ENCODE results near the gene CREM. TPM values are rescaled to one million over a fixed set of nuclear protein-coding genes. Genes with fewer than 3 reads are reported as not detected.

Gene CREM
- polyA plus RNA-seq, 3 donors = 11.4 to 12.4 (median 12.1) TPM

DNA sequence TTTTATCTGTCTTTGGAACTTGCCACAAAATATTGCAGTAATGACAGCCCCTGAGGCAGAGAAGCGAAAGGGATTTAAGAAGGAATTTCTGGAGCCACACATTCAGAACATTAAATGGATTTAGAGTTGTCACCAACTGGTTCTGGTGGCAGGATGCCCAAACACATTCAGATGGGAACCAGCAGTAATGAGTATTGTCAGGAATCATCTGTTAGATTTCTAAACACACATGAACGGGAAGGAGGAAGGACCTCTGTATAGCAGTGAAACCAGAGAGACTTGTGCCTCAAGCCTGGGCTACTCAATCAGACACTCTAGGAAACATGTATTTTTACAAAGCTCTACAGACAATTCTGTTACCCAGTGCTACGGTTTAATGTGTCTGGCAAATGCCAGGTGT, 105.9 kb downstream of the CREM start:
- Histone ChIP-seq H3K4me3 (replicated peaks in 1 of 3; ENCODE audit: low read depth in 2 of 3, low read length in 3 of 3) (no peak overlapping the region), H3K79me2 (ENCODE audit: insufficient read depth, low read length) (no peaks in the 10 kb centered on the region), H3K27ac (ENCODE audit: low read depth in 1 of 2, low read length in 2 of 2) (no peak overlapping the region), H4K20me1 (ENCODE audit: insufficient read depth, low read length) (no peaks in the 10 kb centered on the region), H3K36me3 (replicated peaks in 1 of 2; ENCODE audit: control insufficient read depth in 1 of 2, insufficient read depth in 2 of 2, low read length in 2 of 2) (no peaks in the 10 kb centered on the region), H2AFZ (ENCODE audit: insufficient read depth, low read depth, low read length, poor library complexity, severe bottlenecking) (no peak overlapping the region), H3K27me3 (ENCODE audit: control insufficient read depth in 2 of 2, insufficient read depth in 2 of 2, low read length in 2 of 2) (no peaks in the 10 kb centered on the region), H3K9me3 (replicated peaks in 1 of 2; ENCODE audit: control insufficient read depth in 1 of 2, insufficient read depth in 1 of 2, low read length in 2 of 2) (no peaks in the 10 kb centered on the region), H3K4me2 (replicated peaks; ENCODE audit: extremely low read depth, low read length, poor library complexity, severe bottlenecking) (no peak overlapping the region), H3K4me1 (ENCODE audit: control insufficient read depth in 1 of 2, insufficient read depth in 2 of 2, low read length in 2 of 2) (no peaks in the 10 kb centered on the region), H3K9ac (ENCODE audit: insufficient read depth, low read length, poor library complexity, severe bottlenecking) (no peak overlapping the region)
- no peak overlapping the region for H3K27ac Mint-ChIP-seq
- peaks cover 0 to 2% (median 0%) of the 10 kb centered on the region in 3 donors for H3K27me3 Mint-ChIP-seq (ENCODE audit: low read depth in 3 of 3)
- H3K4me1 Mint-ChIP-seq = no peaks in the 10 kb centered on the region
- TF ChIP-seq CTCF (IDR thresholded peaks at IDR 0.05) = no peak
- H3K9me3 Mint-ChIP-seq = peaks cover 0 to 3% (median 0%) of the 10 kb centered on the region in 7 donors
- no peak overlapping the region for H3K4me3 Mint-ChIP-seq
- WGBS (ENCODE audit: insufficient coverage) = 100% methylated on average over 1 of the region's 3 CpGs
- intact Hi-C loops (cut with micrococcal nuclease) = no loop called here
- no peaks in the 10 kb centered on the region for H3K36me3 Mint-ChIP-seq
- no peak for DNase-seq

DNA sequence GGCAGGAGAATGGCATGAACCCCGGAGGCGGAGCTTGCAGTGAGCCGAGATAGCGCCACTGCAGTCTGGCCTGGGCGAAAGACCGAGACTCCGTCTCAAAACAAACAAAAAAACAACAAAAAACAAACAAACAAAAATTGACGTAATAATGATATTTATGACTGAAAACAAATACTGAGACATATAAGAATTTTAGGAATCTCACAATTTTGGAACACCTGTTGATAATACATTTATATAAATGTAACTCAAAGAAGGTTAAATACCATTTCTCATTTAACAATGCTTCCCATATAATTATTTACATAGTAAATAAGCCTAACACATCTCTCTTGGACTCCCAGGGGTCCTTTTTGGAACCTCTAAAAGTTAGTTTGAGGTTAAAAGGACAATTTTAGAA, 107.4 kb downstream of the CREM start:
- intact Hi-C loops (cut with micrococcal nuclease) = no loop called here

More for the DNA sequence above, 107.4 kb downstream of the CREM start:
- Histone ChIP-seq H3K27ac (ENCODE audit: low read depth in 1 of 2, low read length in 2 of 2) (no peak overlapping the region), H3K27me3 (ENCODE audit: control insufficient read depth in 2 of 2, insufficient read depth in 2 of 2, low read length in 2 of 2) (no peaks in the 10 kb centered on the region), H3K4me2 (replicated peaks; ENCODE audit: extremely low read depth, low read length, poor library complexity, severe bottlenecking) (no peak overlapping the region), H3K9me3 (replicated peaks in 1 of 2; ENCODE audit: control insufficient read depth in 1 of 2, insufficient read depth in 1 of 2, low read length in 2 of 2) (no peaks in the 10 kb centered on the region), H3K79me2 (ENCODE audit: insufficient read depth, low read length) (no peaks in the 10 kb centered on the region), H3K36me3 (replicated peaks in 1 of 2; ENCODE audit: control insufficient read depth in 1 of 2, insufficient read depth in 2 of 2, low read length in 2 of 2) (no peaks in the 10 kb centered on the region), H4K20me1 (ENCODE audit: insufficient read depth, low read length) (no peaks in the 10 kb centered on the region), H2AFZ (ENCODE audit: insufficient read depth, low read depth, low read length, poor library complexity, severe bottlenecking) (no peak overlapping the region), H3K4me3 (replicated peaks in 1 of 3; ENCODE audit: low read depth in 2 of 3, low read length in 3 of 3) (no peak overlapping the region), H3K4me1 (ENCODE audit: control insufficient read depth in 1 of 2, insufficient read depth in 2 of 2, low read length in 2 of 2) (no peaks in the 10 kb centered on the region), H3K9ac (ENCODE audit: insufficient read depth, low read length, poor library complexity, severe bottlenecking) (no peak overlapping the region)
- Mint-ChIP-seq H3K27me3 (ENCODE audit: low read depth in 3 of 3) (no peaks in the 10 kb centered on the region), H3K4me1 (no peaks in the 10 kb centered on the region), H3K9me3 (no peaks in the 10 kb centered on the region), H3K4me3 (no peak overlapping the region), H3K27ac (no peak overlapping the region), H3K36me3 (no peaks in the 10 kb centered on the region)
- no peak for DNase-seq
- no peak for TF ChIP-seq CTCF (IDR thresholded peaks at IDR 0.05)
- WGBS (ENCODE audit: insufficient coverage) = no CpG with 5 or more reads among the region's 8 CpGs

Data from CD14-positive monocyte (primary cell).